Prostate gland (tissue), 2 donors: ENCODE measurements around the gene ASCL2. TPM values are rescaled to one million over a fixed set of nuclear protein-coding genes. Genes with fewer than 3 reads are reported as not detected.

Source experiments
- DNase-seq: peaks from one replicate; pipeline ENCODE4 v3.0.0-alpha.2; 2019; ENCODE audit warnings: low spot score
- H3K27ac ChIP-seq, 2 donors: fragments of 200-600 bp; sonication (generic); 2 replicates each; pipeline ENCODE4 v1.5.1; 2017 to 2019
- H3K27me3 ChIP-seq: fragments of 200-600 bp; sonication (generic); replicated peaks from 2 replicates; pipeline ENCODE4 v1.5.1; 2019; ENCODE audit not compliant: insufficient read depth
- H3K36me3 ChIP-seq, 2 donors: fragments of 200-600 bp; sonication (generic); 1 replicate in 1 of 2; 2 replicates in 1 of 2; pipeline versions ENCODE4 v1.5.1 to v1.8.1; 2017 to 2019
- H3K4me1 ChIP-seq: fragments of 200-600 bp; sonication (generic); replicated peaks from 2 replicates; pipeline ENCODE4 v1.5.1; 2019
- H3K4me3 ChIP-seq, 2 donors: fragments of 200-600 bp; sonication (generic); 2 replicates each; pipeline ENCODE4 v1.5.1; 2017 to 2019
- H3K9me3 ChIP-seq: fragments of 200-600 bp; sonication (generic); 2 replicates; pipeline ENCODE4 v1.5.1; 2017
- CTCF ChIP-seq, 4 experiments: fragments of 200-600 bp in 2 of 4; fragments of 450-650 bp in 2 of 4; sonication (generic) in 2 of 4; IDR thresholded peaks; 1 replicate in 3 of 4; 2 replicates in 1 of 4; pipeline ENCODE4 v1.5.1; 2016 to 2019; ENCODE audit warnings: antibody characterized with exemption in 4 of 4, mild to moderate bottlenecking in 2 of 4, moderate library complexity in 2 of 4
- POLR2A ChIP-seq: fragments of 450-650 bp; IDR thresholded peaks from one replicate; pipeline ENCODE4 v1.6.1; 2016; ENCODE audit warnings: antibody characterized with exemption, mild to moderate bottlenecking
- POLR2AphosphoS5 ChIP-seq: sonication (generic); formaldehyde crosslinking; IDR thresholded peaks from one replicate; pipeline ENCODE4 v1.6.1; 2017; ENCODE audit warnings: antibody characterized with exemption
- WGBS: methylation state at CpG from one replicate; pipeline ENCODE4 v1.1.5; 2018; 5-methylcytosine and 5-hydroxymethylcytosine counted together
- intact Hi-C: fragments of 100-400 bp; cut with DNase I; formaldehyde crosslinking; loops from one replicate; pipeline ENCODE4 v1.14.2; 2022
- total RNA-seq, 2 donors: library from RNA; depleted of rRNA; stranded (reverse); fragments of >200 nt; gene quantifications; one replicate each; pipeline ENCODE4 v1.1.0, GENCODE V29; 2016

Gene ASCL2
- total RNA-seq, 2 donors from 2014 or later, result 3.9 to 7.9 TPM

DNA sequence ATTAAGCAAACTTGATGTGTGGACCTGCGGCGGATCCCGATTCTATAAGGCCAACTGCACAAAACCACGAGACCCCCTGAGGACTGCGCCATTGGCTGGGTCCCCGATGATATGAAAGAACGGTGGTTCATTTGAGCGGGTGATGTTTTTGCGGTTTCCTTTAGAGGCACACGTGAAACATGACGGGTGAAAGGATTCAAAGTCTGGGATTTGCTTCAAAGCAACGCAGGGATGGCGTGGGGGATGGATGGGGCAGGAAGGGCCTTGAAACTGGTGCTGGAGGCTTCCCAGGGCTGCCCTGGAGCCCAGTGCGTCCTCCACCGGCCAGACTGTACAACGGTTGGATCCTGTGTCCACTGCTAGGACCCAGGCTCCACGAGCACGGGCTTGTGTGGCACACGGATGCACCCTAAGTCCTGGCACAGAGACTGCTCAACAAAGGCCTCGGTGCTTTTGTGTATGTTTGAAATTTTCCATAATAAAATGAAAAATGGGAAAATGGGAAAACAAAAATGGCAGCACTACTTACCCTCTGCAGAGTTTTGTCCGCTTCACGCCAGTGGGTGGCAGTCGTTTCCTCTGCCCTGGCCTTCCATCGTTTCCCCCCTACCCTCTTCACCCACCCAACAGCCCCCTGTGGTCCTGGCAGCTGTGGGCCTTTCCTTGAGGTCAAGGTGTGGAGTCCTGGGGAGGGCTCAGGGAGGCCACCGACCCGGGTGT is 3.6 kb downstream of the ASCL2 start:
- intact Hi-C loops, result no loop called here
- H3K27ac ChIP-seq, result no peak overlapping the region
- H3K9me3 ChIP-seq, result no peaks in the 10 kb centered on the region
- no peaks in the 10 kb centered on the region for H3K27me3 ChIP-seq
- H3K36me3 ChIP-seq, result no peaks in the 10 kb centered on the region
- peaks cover 11% of the 10 kb centered on the region for H3K4me1 ChIP-seq
- no peak overlapping the region for H3K4me3 ChIP-seq
- DNase-seq, result no peak
- 95% methylated on average over 26 of the region's 26 CpGs for WGBS
- TF ChIP-seq POLR2AphosphoS5, result no peak
- TF ChIP-seq POLR2A, result no peak
- TF ChIP-seq CTCF (IDR thresholded peaks at IDR 0.05), result no peak

DNA sequence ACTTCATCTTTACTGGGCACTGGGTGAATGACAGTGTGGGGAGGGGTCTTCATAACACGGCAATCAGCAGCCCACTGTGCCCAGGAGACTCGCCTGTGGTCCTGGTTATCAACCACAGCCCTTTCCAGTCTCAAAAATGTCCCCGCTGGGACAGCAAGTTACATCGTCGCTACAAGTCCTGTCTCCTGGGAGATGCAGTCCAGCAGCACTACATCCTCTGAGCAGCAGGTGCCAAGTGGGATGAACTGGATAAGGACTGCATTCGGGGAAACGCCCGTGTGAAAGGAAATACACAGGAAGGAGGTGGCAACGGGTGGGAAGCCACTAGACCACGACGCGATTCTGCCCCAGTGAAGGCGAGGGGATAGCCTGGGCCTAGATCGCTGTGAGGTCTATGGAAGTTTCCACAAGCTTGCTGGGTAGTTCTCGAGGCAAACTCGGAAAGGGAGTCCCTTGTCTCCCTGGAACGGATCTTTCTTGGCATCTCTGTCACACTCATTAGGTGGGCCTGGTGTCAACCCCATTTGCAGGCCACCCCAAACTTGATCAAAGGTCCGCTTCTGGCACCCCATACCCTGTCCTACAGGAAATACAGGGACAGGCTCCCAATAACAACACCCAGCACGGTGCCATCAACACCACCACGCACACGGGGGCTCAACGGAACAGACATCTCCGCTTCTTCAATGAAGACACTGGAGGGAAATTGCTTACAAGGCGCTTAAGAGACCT is 4.4 kb downstream of the ASCL2 start:
- intact Hi-C loops, result no loop called here

DNA sequence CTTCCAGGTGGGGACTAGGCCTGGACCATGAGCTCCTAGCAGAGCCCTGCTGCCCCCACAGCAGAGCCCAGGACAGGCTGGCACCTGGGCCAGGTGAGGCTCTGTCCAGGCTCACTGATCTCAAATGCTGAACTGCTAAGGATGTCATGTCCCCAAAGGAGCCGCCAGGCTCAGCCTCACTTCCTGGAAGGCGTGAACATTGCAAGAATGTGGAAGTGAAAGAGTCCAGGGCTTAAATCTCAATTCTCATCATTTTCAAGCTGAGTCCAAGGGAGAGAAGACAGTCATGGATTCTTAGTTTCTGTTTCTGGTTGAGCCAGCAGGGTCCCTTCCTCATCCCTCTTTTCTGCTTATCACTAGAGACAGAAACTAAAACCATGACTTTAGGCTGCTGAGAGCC is 5.0 kb downstream of the ASCL2 start:
- H3K27me3 ChIP-seq, result no peaks in the 10 kb centered on the region
- H3K4me3 ChIP-seq, result no peak overlapping the region
- 66% methylated on average over 2 of the region's 2 CpGs for WGBS
- intact Hi-C loops, result no loop called here
- TF ChIP-seq POLR2A (no peak), POLR2AphosphoS5 (no peak)
- H3K9me3 ChIP-seq, result no peaks in the 10 kb centered on the region
- H3K36me3 ChIP-seq, result no peaks in the 10 kb centered on the region
- H3K27ac ChIP-seq, result no peak overlapping the region
- no peak for DNase-seq
- H3K4me1 ChIP-seq, result peaks cover 3% of the 10 kb centered on the region

More for the DNA sequence above, 4.4 kb downstream of the ASCL2 start:
- peak; percentile 3 for DNase-seq
- WGBS, result 82% methylated on average over 24 of the region's 24 CpGs
- no peaks in the 10 kb centered on the region for H3K36me3 ChIP-seq
- peaks cover 9% of the 10 kb centered on the region for H3K4me1 ChIP-seq
- H3K4me3 ChIP-seq, result no peak overlapping the region
- H3K9me3 ChIP-seq, result no peaks in the 10 kb centered on the region
- no peak for TF ChIP-seq CTCF (IDR thresholded peaks at IDR 0.05)
- no peak for TF ChIP-seq POLR2AphosphoS5
- TF ChIP-seq POLR2A, result no peak
- H3K27me3 ChIP-seq, result no peaks in the 10 kb centered on the region
- no peak overlapping the region for H3K27ac ChIP-seq

DNA sequence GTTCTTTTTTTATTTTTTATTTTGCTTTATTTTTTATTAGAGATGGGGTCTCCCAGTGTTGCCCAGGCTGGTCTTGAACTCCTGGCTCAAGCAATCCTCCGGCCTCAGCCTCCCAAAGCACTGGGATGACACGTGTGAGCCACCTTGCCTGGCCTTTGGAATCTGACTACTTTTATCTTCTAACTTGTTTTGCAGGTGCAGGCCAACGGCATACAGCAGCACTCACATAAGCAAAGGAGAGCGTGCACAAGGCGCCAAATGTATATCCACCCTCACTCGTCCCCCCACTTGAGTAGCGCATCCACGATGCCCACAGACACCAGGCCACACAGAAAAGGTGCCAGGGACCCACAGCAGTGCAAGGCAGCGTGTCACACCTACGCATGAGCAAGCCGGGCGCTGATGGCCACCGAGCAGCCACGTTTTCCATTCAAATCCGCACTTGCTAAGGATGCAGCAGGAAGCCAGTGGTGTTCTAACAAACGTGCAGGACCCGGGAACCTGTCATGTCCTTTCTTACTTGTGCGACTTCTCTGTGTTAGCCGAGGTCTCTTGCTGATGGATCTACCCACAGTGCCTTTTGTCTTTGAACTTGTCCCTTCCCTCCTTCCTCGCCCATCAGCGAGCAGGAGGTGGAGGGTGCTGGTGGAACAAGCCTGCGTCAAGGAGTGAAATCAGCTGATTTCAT is 5.9 kb downstream of the ASCL2 start:
- DNase-seq, result no peak
- TF ChIP-seq CTCF (IDR thresholded peaks at IDR 0.05), result no peak
- Histone ChIP-seq H3K4me1 (no peaks in the 10 kb centered on the region), H3K9me3 (no peaks in the 10 kb centered on the region), H3K27ac (no peak overlapping the region), H3K27me3 (no peaks in the 10 kb centered on the region), H3K36me3 (no peaks in the 10 kb centered on the region), H3K4me3 (no peak overlapping the region)
- intact Hi-C loops, result no loop called here
- WGBS, result 88% methylated on average over 22 of the region's 22 CpGs

DNA sequence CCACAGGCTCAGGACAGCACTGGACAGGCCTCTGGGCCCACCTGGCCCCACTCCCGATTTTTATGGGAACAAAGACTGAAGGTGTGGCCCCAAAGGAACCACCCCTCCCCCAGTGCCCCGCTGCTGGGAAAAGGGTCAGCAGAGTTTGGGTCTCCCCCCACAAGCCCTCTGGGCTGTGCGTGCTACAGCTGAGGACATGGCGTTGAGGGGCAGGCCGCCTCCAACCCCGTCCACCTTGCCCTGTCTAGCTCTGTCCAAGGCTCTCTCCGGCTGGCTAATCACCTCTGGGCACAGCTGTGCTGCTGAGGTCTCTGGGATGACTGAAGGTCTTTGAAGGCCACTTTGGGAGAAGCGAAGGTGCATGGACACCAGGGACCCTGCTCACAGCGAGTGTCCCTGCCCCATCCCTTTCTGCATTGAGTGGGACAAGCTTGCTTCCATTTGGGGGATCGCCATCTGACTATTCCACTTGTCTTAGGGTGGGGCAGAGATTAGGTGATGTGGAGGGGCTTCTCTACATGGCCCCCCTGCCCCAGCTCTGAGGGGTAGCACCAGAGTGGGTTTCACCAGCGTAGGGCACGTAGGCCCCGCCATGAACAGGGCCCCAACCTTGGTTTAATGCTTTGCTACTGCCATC is 6.5 kb downstream of the ASCL2 start:
- no peak for TF ChIP-seq POLR2A
- TF ChIP-seq CTCF (IDR thresholded peaks at IDR 0.05), result no peak
- TF ChIP-seq POLR2AphosphoS5, result no peak
- no peaks in the 10 kb centered on the region for H3K9me3 ChIP-seq
- H3K4me3 ChIP-seq, result no peak overlapping the region
- no peak overlapping the region for H3K27ac ChIP-seq
- no peaks in the 10 kb centered on the region for H3K36me3 ChIP-seq
- H3K27me3 ChIP-seq, result no peaks in the 10 kb centered on the region
- intact Hi-C loops, result no loop called here
- no peak for DNase-seq
- WGBS, result 98% methylated on average over 7 of the region's 13 CpGs
- H3K4me1 ChIP-seq, result no peaks in the 10 kb centered on the region
